HCT116 (cell line): ENCODE results near the gene DICER1. TPM values are rescaled to one million over a fixed set of nuclear protein-coding genes. Genes with fewer than 3 reads are reported as not detected.

Experiments used
- ATAC-seq: fragments of 200-7000 bp; cut with Tn5 transposase; 2 replicates; pipeline ENCODE4 v1.9.1; 2020; ENCODE audit warnings: mild to moderate bottlenecking, moderate library complexity
- BruUV-seq: library from RNA; stranded (reverse); fragments of 400-500 nt; replicated peaks from 2 replicates; lab custom pipeline; 2021; lab: Mats Ljungman, UMichigan
- CTCF ChIA-PET: fragments of 300-600 bp; sonication (Branson Sonifier 250); formaldehyde crosslinking; loops from one replicate; lab custom pipeline; 2021; ENCODE audit warnings: antibody characterized with exemption; lab: Charles Lee
- POLR2A ChIA-PET: fragments of 300-600, 350-600 bp; sonication (Branson Sonifier 250); formaldehyde crosslinking; loops from one replicate; lab custom pipeline; 2021; ENCODE audit warnings: antibody characterized with exemption; lab: Charles Lee
- RAD21 ChIA-PET, 2 experiments: fragments of 300-600 bp; sonication (Branson Sonifier 250); formaldehyde crosslinking; loops; one replicate each; lab custom pipeline; 2023; ENCODE audit warnings: low total read pairs in 2 of 2; ENCODE audit not compliant: uncharacterized antibody in 2 of 2, unreplicated experiment in 2 of 2, low non-redundant PET in 1 of 2; lab: Charles Lee
- DNase-seq: peaks from one replicate; pipeline ENCODE4 v3.0.0-alpha.2; 2010; ENCODE audit warnings: low read depth, low spot score
- H2AFZ ChIP-seq: fragments of 200-600 bp; shearing (Covaris generic), sonication (generic); 2 replicates; pipeline ENCODE4 v1.6.1; 2017; ENCODE audit warnings: low read depth, mixed run types, mixed read lengths, antibody characterized with exemption, low read length; ENCODE audit not compliant: poor library complexity, severe bottlenecking
- H3K27ac ChIP-seq: 2 replicates; pipeline ENCODE4 v1.5.1; 2012; ENCODE audit warnings: low read depth, low read length
- H3K27me3 ChIP-seq: fragments of 200-600 bp; sonication (generic); 2 replicates; pipeline ENCODE4 v1.6.1; 2016; ENCODE audit warnings: mixed run types, low read length, mixed read lengths; ENCODE audit not compliant: insufficient read depth
- H3K36me3 ChIP-seq, 2 experiments: fragments of 200-500 bp in 1 of 2; fragments of 200-600 bp in 1 of 2; sonication (Bioruptor generic) in 1 of 2; sonication (generic) in 1 of 2; 2 replicates each; pipeline versions ENCODE4 v1.5.1 to v1.6.1; 2014 to 2016; ENCODE audit warnings: low read length in 2 of 2, inconsistent platforms in 1 of 2, mixed read lengths in 1 of 2, mixed run types in 1 of 2; ENCODE audit not compliant: insufficient read depth in 2 of 2, control insufficient read depth in 1 of 2
- H3K4me1 ChIP-seq, 2 experiments: fragments of 200-600 bp in 1 of 2; sonication (generic) in 1 of 2; 2 replicates each; pipeline versions ENCODE4 v1.5.1 to v1.6.1; 2012 to 2017; ENCODE audit warnings: low read length in 2 of 2, inconsistent platforms in 1 of 2, mild to moderate bottlenecking in 1 of 2, mixed read lengths in 1 of 2, mixed run types in 1 of 2, moderate library complexity in 1 of 2; ENCODE audit not compliant: insufficient read depth in 2 of 2, control insufficient read depth in 1 of 2
- H3K4me2 ChIP-seq: fragments of 200-600 bp; sonication (generic); 2 replicates; pipeline ENCODE4 v1.6.1; 2017; ENCODE audit warnings: mixed run types, low read length, mixed read lengths
- H3K4me3 ChIP-seq, 2 experiments: fragments of 200-600 bp in 1 of 2; sonication (generic) in 1 of 2; replicated peaks in 1 of 2; 2 replicates each; pipeline ENCODE4 v1.5.1; 2011 to 2016; ENCODE audit warnings: low read length in 2 of 2, control low read depth in 1 of 2, low read depth in 1 of 2, mild to moderate bottlenecking in 1 of 2, mixed read lengths in 1 of 2, mixed run types in 1 of 2
- H3K79me2 ChIP-seq: fragments of 200-600 bp; sonication (generic); 2 replicates; pipeline ENCODE4 v1.6.1; 2017; ENCODE audit warnings: mild to moderate bottlenecking, mixed run types, low read length, moderate library complexity, mixed read lengths; ENCODE audit not compliant: insufficient read depth
- H3K9ac ChIP-seq: fragments of 200-600 bp; sonication (generic); 2 replicates; pipeline ENCODE4 v1.6.1; 2016; ENCODE audit warnings: low read length, mixed read lengths
- H3K9me2 ChIP-seq: fragments of 200-600 bp; sonication (generic), shearing (Covaris generic); 2 replicates; pipeline ENCODE4 v1.6.1; 2017; ENCODE audit warnings: mixed run types, mild to moderate bottlenecking, moderate library complexity; ENCODE audit not compliant: insufficient read depth
- H3K9me3 ChIP-seq, 2 experiments: fragments of 200-500 bp in 1 of 2; fragments of 200-600 bp in 1 of 2; sonication (Bioruptor generic) in 1 of 2; sonication (generic) in 1 of 2; 2 replicates each; pipeline ENCODE4 v1.6.1; 2014 to 2017; ENCODE audit warnings: low read length in 2 of 2, mixed read lengths in 2 of 2, inconsistent platforms in 1 of 2, low read depth in 1 of 2, mild to moderate bottlenecking in 1 of 2, mixed run types in 1 of 2, moderate library complexity in 1 of 2; ENCODE audit not compliant: control insufficient read depth in 1 of 2, insufficient read depth in 1 of 2
- H4K20me1 ChIP-seq: fragments of 200-600 bp; sonication (generic), shearing (Covaris generic); 2 replicates; pipeline ENCODE4 v1.6.1; 2017; ENCODE audit warnings: mixed run types, mild to moderate bottlenecking, moderate library complexity; ENCODE audit not compliant: insufficient read depth
- CBX3 ChIP-seq: IDR thresholded peaks from 2 replicates; pipeline ENCODE4 v1.6.1; 2012; ENCODE audit warnings: low read depth
- EGR1 ChIP-seq: IDR thresholded peaks from 2 replicates; pipeline ENCODE4 v1.6.1; 2012; ENCODE audit warnings: low read depth
- ELF1 ChIP-seq: IDR thresholded peaks from 2 replicates; pipeline ENCODE4 v1.6.1; 2012; ENCODE audit warnings: low read depth, borderline replicate concordance
- EZH2 ChIP-seq: fragments of 200-600 bp; sonication (generic); IDR thresholded peaks from 2 replicates; pipeline ENCODE4 v1.6.1; 2017; ENCODE audit warnings: antibody characterized with exemption, mixed run types
- EZH2phosphoT487 ChIP-seq: fragments of 200-600 bp; IDR thresholded peaks from 2 replicates; pipeline ENCODE4 v1.6.1; 2018; ENCODE audit warnings: antibody characterized with exemption, borderline replicate concordance
- JUND ChIP-seq: IDR thresholded peaks from 2 replicates; pipeline ENCODE4 v1.6.1; 2012
- POLR2A ChIP-seq: IDR thresholded peaks from 2 replicates; pipeline ENCODE4 v1.7.0; 2011; ENCODE audit warnings: borderline replicate concordance; ENCODE audit not compliant: insufficient read depth, insufficient read length; ENCODE audit errors: extremely low read depth
- SP1 ChIP-seq: IDR thresholded peaks from 2 replicates; pipeline ENCODE4 v1.6.1; 2012; ENCODE audit warnings: low read depth
- ZFX ChIP-seq: fragments of 450-650 bp; IDR thresholded peaks from 2 replicates; pipeline ENCODE4 v1.6.1; 2017
- intact Hi-C: fragments of 100-400 bp; cut with micrococcal nuclease; formaldehyde crosslinking; loops from 2 replicates; pipeline ENCODE4 v1.10.0; 2022
- total RNA-seq: library from RNA; stranded (reverse); gene quantifications from one replicate; pipeline ENCODE4 v1.2.1, GENCODE V29; 2021; ENCODE audit not compliant: unreplicated experiment
- TF ChIP-seq, protein P1 (sequence below): IDR thresholded peaks from 2 replicates; pipeline ENCODE4 v1.6.1; 2012
- TF ChIP-seq, protein P2 (sequence below): IDR thresholded peaks from 2 replicates; pipeline ENCODE4 v1.6.1; 2012; ENCODE audit warnings: low read depth
- TF ChIP-seq, protein P3 (sequence below), 3 experiments: fragments of 200-600 bp in 1 of 3; sonication (generic) in 1 of 3; IDR thresholded peaks in 2 of 3; conservative IDR thresholded peaks in 1 of 3; 2 replicates each; pipeline ENCODE4 v1.5.1; 2012 to 2017; ENCODE audit warnings: low read depth in 2 of 3, low read length in 2 of 3, antibody characterized with exemption in 1 of 3, borderline replicate concordance in 1 of 3, control low read depth in 1 of 3, mild to moderate bottlenecking in 1 of 3, mixed read lengths in 1 of 3, mixed run types in 1 of 3, moderate library complexity in 1 of 3; ENCODE audit not compliant: insufficient read depth in 1 of 3
- TF ChIP-seq, protein P4 (sequence below): IDR thresholded peaks from 2 replicates; pipeline ENCODE4 v1.6.1; 2011; ENCODE audit warnings: mild to moderate bottlenecking, low read length, moderate library complexity; ENCODE audit not compliant: insufficient replicate concordance; ENCODE audit errors: extremely low read depth

The DICER1 gene
- total RNA-seq, 1 experiment from 2014 or later: 38.6 TPM

DNA sequence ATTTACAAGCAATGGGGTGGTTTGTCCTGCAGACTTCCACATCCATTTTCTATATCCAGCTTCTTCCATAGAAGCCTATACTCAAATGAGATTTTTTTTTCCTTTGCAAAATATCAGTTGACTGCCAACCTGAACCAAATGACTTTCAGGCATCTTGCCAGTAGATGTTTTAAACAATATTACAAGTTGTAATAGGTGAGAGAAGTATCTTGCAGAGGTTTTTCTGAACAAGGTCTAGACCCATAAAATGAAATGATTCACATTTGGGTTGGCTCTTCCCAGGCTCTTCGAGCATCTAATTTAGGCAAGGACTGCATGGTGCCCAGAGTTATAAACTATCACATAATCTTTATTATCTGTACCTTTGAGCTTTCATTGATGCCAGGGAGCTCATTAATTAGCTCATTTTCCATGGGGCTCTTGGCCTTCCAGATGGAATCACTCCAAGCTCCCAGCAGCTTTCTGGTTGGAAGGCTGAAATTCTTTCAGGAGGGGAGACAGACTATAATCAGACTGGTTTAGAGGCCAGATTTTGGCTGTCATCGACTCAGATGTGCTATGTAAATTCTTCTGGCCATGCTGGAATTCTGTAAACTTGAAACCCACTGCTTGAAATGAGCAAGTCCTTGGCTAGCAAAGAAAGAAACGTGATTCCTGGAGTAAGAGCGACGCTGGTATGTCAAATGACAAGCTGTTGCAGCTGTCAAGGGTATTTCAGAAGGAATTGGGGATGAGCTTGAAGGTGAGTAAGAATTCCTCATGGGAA, 32.2 kb upstream of the DICER1 start:
- ATAC-seq: no peak
- no peak overlapping the region for H2AFZ ChIP-seq
- H3K4me1 ChIP-seq: no peaks in the 10 kb centered on the region
- no peak for DNase-seq
- no TSS peak for BruUV-seq
- H3K27me3 ChIP-seq: no peaks in the 10 kb centered on the region
- no peak overlapping the region for H3K27ac ChIP-seq
- H3K9me2 ChIP-seq: no peaks in the 10 kb centered on the region
- ChIA-PET CTCF (no interaction called here), RAD21 (no interaction called here), POLR2A (no interaction called here)
- no peaks in the 10 kb centered on the region for H3K36me3 ChIP-seq
- H3K9ac ChIP-seq: no peak overlapping the region
- intact Hi-C loops: no loop called here
- no peak overlapping the region for H3K4me2 ChIP-seq
- no peaks in the 10 kb centered on the region for H3K9me3 ChIP-seq
- H3K79me2 ChIP-seq: no peaks in the 10 kb centered on the region
- no peaks in the 10 kb centered on the region for H4K20me1 ChIP-seq
- no peak for TF ChIP-seq EZH2phosphoT487
- TF ChIP-seq, protein P1, sequence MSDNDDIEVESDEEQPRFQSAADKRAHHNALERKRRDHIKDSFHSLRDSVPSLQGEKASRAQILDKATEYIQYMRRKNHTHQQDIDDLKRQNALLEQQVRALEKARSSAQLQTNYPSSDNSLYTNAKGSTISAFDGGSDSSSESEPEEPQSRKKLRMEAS: no peak
- TF ChIP-seq, protein P2, sequence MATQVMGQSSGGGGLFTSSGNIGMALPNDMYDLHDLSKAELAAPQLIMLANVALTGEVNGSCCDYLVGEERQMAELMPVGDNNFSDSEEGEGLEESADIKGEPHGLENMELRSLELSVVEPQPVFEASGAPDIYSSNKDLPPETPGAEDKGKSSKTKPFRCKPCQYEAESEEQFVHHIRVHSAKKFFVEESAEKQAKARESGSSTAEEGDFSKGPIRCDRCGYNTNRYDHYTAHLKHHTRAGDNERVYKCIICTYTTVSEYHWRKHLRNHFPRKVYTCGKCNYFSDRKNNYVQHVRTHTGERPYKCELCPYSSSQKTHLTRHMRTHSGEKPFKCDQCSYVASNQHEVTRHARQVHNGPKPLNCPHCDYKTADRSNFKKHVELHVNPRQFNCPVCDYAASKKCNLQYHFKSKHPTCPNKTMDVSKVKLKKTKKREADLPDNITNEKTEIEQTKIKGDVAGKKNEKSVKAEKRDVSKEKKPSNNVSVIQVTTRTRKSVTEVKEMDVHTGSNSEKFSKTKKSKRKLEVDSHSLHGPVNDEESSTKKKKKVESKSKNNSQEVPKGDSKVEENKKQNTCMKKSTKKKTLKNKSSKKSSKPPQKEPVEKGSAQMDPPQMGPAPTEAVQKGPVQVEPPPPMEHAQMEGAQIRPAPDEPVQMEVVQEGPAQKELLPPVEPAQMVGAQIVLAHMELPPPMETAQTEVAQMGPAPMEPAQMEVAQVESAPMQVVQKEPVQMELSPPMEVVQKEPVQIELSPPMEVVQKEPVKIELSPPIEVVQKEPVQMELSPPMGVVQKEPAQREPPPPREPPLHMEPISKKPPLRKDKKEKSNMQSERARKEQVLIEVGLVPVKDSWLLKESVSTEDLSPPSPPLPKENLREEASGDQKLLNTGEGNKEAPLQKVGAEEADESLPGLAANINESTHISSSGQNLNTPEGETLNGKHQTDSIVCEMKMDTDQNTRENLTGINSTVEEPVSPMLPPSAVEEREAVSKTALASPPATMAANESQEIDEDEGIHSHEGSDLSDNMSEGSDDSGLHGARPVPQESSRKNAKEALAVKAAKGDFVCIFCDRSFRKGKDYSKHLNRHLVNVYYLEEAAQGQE: no peak
- no peak for TF ChIP-seq EGR1
- TF ChIP-seq ZFX: no peak
- TF ChIP-seq EZH2: no peak
- TF ChIP-seq, protein P3, sequence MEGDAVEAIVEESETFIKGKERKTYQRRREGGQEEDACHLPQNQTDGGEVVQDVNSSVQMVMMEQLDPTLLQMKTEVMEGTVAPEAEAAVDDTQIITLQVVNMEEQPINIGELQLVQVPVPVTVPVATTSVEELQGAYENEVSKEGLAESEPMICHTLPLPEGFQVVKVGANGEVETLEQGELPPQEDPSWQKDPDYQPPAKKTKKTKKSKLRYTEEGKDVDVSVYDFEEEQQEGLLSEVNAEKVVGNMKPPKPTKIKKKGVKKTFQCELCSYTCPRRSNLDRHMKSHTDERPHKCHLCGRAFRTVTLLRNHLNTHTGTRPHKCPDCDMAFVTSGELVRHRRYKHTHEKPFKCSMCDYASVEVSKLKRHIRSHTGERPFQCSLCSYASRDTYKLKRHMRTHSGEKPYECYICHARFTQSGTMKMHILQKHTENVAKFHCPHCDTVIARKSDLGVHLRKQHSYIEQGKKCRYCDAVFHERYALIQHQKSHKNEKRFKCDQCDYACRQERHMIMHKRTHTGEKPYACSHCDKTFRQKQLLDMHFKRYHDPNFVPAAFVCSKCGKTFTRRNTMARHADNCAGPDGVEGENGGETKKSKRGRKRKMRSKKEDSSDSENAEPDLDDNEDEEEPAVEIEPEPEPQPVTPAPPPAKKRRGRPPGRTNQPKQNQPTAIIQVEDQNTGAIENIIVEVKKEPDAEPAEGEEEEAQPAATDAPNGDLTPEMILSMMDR (IDR thresholded peaks at IDR 0.05 in 2 of 3, conservative IDR thresholded peaks at IDR 0.05 in 1 of 3; ENCODE audit: borderline replicate concordance in 1 of 3, insufficient read depth in 1 of 3, low read depth in 2 of 3, low read length in 2 of 3): no peak
- no peak for TF ChIP-seq ELF1
- TF ChIP-seq POLR2A: no peak
- no peak for TF ChIP-seq CBX3
- TF ChIP-seq SP1: no peak
- no peak for TF ChIP-seq JUND
- TF ChIP-seq, protein P4, sequence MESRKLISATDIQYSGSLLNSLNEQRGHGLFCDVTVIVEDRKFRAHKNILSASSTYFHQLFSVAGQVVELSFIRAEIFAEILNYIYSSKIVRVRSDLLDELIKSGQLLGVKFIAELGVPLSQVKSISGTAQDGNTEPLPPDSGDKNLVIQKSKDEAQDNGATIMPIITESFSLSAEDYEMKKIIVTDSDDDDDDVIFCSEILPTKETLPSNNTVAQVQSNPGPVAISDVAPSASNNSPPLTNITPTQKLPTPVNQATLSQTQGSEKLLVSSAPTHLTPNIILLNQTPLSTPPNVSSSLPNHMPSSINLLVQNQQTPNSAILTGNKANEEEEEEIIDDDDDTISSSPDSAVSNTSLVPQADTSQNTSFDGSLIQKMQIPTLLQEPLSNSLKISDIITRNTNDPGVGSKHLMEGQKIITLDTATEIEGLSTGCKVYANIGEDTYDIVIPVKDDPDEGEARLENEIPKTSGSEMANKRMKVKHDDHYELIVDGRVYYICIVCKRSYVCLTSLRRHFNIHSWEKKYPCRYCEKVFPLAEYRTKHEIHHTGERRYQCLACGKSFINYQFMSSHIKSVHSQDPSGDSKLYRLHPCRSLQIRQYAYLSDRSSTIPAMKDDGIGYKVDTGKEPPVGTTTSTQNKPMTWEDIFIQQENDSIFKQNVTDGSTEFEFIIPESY: no peak
- H3K4me3 ChIP-seq: no peak overlapping the region
